Measurements from ENCODE around the gene FUCA1. TPM values are rescaled to one million over a fixed set of nuclear protein-coding genes. Genes with fewer than 3 reads are reported as not detected.
"Not testable (repeated sequence)": the region's sequence is repeated elsewhere in the genome, so short reads cannot be mapped to it uniquely, and the experiment has no call there.

Gene FUCA1
- 10 to 100 TPM; 38.0 to 57.0 (median 43.2) TPM for polyA plus RNA-seq (ENCODE audit: insufficient read length in 4 of 4)

GRCh38 chr1:23867895-23868556 is at the start of gene FUCA1:
TSS of gene FUCA1 (minus strand) at chr1:23868290. CDS start at chr1:23868286, 4 bp downstream.
- peak; percentile 83 to 96 (median 88) for DNase-seq (ENCODE audit: low read depth in 4 of 4, low spot score in 2 of 4)

- DNase-seq (ENCODE audit: low read depth in 4 of 4, low spot score in 2 of 4), result peak in 2 of 4 donors; percentile 44 to 57
These were observed 48.4 kb upstream of the FUCA1 start for GRCh38 chr1:23916209-23917131.

GRCh38 chr1:23915466-23915865 is 47.4 kb upstream of the FUCA1 start:
- no peak for DNase-seq (ENCODE audit: low read depth in 4 of 4, low spot score in 2 of 4)

DNA sequence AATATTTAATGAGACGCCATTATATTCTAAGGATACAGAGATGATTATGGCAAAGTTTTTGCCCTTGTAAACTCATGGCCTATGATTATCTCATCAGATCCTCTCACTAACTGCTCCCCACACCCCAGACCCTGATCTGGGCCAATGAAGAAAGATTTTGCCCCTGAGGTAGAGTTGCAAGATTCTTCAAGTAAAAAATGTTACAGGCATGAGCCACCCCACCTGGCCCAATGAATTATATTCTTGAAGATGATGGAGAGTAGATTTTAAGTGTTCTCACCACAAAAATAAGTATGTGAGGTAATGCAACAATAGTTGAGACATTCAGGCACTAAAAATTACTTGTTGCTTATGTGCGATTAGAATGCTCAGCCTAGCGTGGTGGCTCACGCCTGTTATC is 46.8 kb upstream of the FUCA1 start:
- no peak for DNase-seq (ENCODE audit: low read depth in 4 of 4, low spot score in 2 of 4)

DNA sequence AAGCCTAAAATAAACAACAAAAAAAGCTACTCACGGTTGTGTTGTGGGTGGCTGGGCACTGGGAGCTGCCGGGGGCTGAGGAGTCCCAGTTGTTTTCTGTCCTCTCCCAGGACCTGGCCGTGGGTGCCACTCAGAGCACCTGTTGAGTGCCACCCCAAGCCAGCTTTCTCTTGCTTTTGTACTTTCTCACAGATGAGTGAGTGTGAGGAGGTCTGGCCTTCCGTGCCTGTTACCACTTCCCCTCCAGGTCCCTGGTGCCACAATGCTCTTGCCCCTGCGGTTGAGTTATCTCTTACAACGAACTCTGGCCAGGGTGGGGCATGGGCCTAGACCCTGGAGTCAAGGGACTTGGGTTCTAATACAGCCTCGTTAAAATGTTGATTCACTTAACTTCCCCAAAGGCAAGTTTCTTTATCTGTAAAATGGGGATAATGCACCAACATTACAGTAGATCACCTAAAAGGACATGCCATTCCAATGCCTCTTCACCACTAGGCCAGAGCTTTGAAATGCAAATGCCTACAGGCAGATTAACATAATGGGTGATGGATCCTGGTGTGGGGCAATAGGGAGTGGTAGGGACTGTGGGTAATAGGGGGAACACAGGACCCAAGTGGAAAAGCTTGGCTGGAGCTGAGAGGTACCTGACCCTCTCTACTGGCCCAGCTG is 45.3 kb upstream of the FUCA1 start, which contains the start of gene CNR2:
CNR2 (minus strand) TSS at position 151 of the 669 bp plus-strand sequence. CDS start 37,745 bp downstream, outside the sequence.
- no peak for DNase-seq (ENCODE audit: low read depth in 4 of 4, low spot score in 2 of 4)

GRCh38 chr1:23911921-23912320 is 43.8 kb upstream of the FUCA1 start:
- no peak for DNase-seq (ENCODE audit: low read depth in 4 of 4, low spot score in 2 of 4)

DNA sequence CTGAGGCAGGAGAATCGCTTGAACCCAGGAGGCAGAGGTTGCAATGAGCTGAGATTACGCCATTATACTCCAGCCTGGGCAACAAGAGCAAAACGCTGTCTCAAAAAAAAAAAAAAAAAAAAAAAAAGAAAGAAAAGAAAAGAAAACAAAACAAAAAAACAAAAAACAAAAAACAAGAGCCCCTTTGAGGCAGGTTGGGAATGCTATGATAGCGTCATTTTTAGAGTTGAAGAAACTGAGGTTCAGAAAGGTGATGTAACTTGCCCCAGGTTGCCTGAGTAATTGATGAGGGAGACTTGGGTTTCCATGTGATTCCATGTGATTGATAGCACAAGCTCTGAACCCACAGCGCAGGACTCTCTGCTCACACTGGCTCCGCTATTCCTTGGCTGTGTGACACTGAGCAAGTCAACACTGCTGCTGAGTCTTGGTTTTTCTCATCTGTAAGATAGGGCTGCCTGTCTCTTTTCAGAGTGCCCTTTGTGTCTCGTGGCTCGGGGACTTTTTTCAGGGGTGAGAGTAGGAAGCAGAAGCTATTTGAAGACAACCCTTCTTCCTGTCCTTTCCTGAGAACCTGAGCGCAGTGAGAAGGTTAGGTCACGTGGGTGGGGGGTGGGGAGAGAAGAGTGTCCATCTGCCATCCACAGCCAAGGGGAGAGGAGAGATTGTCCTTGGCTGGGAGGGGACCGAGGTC is 42.6 kb upstream of the FUCA1 start:
- DNase-seq (ENCODE audit: low read depth in 4 of 4, low spot score in 2 of 4), result no peak

GRCh38 chr1:23910144-23910543 is 42.1 kb upstream of the FUCA1 start:
- DNase-seq (ENCODE audit: low read depth in 4 of 4, low spot score in 2 of 4), result no peak

GRCh38 chr1:23909412-23909811 is 41.3 kb upstream of the FUCA1 start:
- no peak for DNase-seq (ENCODE audit: low read depth in 4 of 4, low spot score in 2 of 4)

GRCh38 chr1:23908453-23909341 is 40.6 kb upstream of the FUCA1 start:
- no peak for DNase-seq (ENCODE audit: low read depth in 4 of 4, low spot score in 2 of 4)

DNA sequence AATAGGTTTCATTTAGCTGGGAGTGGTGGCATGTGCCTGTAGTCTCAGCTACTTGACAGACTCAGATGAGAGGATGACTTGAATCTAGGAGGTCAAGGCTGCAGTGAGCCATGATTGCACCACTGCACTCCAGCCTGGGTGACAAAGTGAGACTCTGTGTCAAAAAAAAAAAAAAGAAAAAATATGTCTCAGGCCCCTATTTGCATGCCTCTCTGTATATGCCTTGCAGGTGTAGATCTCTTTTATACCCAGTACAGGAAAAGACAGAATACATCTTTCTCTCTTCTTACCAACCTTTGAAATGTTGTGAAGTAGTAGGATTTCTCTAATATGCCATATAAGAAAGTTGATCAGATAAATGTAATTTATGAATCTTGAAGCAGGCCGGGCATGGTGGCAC is 38.6 kb upstream of the FUCA1 start:
- no peak for DNase-seq (ENCODE audit: low read depth in 4 of 4, low spot score in 2 of 4)

- no peak for DNase-seq (ENCODE audit: low read depth in 4 of 4, low spot score in 2 of 4)
These were observed 37.5 kb upstream of the FUCA1 start for GRCh38 chr1:23905461-23906025.

- DNase-seq (ENCODE audit: low read depth in 4 of 4, low spot score in 2 of 4), result no peak
These were observed 36.8 kb upstream of the FUCA1 start for GRCh38 chr1:23904748-23905357.

GRCh38 chr1:23903754-23904153 is 35.7 kb upstream of the FUCA1 start:
- DNase-seq (ENCODE audit: low read depth in 4 of 4, low spot score in 2 of 4), result no peak

- no peak for DNase-seq (ENCODE audit: low read depth in 4 of 4, low spot score in 2 of 4)
These were observed 34.5 kb upstream of the FUCA1 start for GRCh38 chr1:23902321-23903278.

DNA sequence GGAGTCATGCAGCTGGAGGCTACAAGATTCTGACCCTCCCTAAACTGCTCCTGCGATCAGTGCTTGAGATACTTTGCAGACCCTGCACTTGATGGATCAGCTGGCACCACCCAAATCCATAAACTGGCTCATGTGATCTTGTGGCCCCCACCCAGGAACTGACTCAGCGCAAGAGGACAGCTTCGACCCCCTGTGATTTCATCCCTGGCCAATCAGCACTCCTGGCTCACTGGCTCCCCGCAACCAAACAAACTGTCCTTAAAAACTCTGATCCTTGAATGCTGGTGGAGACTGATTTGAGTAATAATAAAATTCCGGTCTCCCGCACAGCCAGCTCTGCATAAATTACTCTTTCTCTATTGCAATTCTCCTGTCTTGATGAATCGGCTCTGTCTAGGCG is 31.9 kb upstream of the FUCA1 start:
- DNase-seq (ENCODE audit: low read depth in 4 of 4, low spot score in 2 of 4), result not testable (repeated sequence)

- DNase-seq (ENCODE audit: low read depth in 4 of 4, low spot score in 2 of 4), result no peak
These were observed 31.0 kb upstream of the FUCA1 start for GRCh38 chr1:23899070-23899469.

GRCh38 chr1:23897083-23897482 is 29.0 kb upstream of the FUCA1 start:
- no peak for DNase-seq (ENCODE audit: low read depth in 4 of 4, low spot score in 2 of 4)
